ENCODE results near the gene OSGEPL1.
A peak's percentile ranks its signal among the peaks of the same experiment; 100 is the strongest.
"Not testable (repeated sequence)": the region's sequence is repeated elsewhere in the genome, so short reads cannot be mapped to it uniquely, and the experiment has no call there.

OSGEPL1 gene, protein sequence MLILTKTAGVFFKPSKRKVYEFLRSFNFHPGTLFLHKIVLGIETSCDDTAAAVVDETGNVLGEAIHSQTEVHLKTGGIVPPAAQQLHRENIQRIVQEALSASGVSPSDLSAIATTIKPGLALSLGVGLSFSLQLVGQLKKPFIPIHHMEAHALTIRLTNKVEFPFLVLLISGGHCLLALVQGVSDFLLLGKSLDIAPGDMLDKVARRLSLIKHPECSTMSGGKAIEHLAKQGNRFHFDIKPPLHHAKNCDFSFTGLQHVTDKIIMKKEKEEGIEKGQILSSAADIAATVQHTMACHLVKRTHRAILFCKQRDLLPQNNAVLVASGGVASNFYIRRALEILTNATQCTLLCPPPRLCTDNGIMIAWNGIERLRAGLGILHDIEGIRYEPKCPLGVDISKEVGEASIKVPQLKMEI

GRCh38 chr2:189762551-189763298 is at the start of gene OSGEPL1:
Gene OSGEPL1 (minus strand): TSS chr2:189762792. CDS start chr2:189761640, 1,152 bp downstream.
- peak; percentile 92 for DNase-seq

DNA sequence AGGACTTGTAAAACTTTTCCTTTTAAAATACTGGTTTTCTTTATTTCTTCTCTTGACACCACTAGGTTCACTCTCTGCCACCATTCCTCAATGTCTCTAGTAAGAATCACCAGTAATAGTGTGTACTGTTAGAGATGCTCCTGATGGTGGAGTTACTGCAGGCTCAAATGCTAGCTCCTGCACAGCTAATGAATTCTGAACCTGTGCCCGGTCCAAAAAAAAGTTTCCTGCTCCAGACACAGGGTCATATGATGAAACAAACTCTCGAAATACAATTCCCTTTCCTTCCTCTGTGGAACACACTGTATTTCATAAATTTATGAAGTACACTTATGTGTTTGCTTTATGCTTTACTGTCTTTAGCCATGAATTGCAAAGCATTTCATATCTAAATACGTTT is 40.8 kb upstream of the OSGEPL1 start:
- no peak for DNase-seq

GRCh38 chr2:189802396-189802912 is 39.9 kb upstream of the OSGEPL1 start:
- no peak for DNase-seq

- DNase-seq: no peak
Measured at GRCh38 chr2:189799531-189799930, 36.9 kb upstream of the OSGEPL1 start.

- no peak for DNase-seq
Measured at GRCh38 chr2:189799030-189799331, 36.4 kb upstream of the OSGEPL1 start.

- no peak for DNase-seq
Measured at GRCh38 chr2:189798312-189799029, 35.9 kb upstream of the OSGEPL1 start.

GRCh38 chr2:189797902-189798301 is 35.3 kb upstream of the OSGEPL1 start:
- no peak for DNase-seq

GRCh38 chr2:189794310-189794709 is 31.7 kb upstream of the OSGEPL1 start:
- no peak for DNase-seq

DNA sequence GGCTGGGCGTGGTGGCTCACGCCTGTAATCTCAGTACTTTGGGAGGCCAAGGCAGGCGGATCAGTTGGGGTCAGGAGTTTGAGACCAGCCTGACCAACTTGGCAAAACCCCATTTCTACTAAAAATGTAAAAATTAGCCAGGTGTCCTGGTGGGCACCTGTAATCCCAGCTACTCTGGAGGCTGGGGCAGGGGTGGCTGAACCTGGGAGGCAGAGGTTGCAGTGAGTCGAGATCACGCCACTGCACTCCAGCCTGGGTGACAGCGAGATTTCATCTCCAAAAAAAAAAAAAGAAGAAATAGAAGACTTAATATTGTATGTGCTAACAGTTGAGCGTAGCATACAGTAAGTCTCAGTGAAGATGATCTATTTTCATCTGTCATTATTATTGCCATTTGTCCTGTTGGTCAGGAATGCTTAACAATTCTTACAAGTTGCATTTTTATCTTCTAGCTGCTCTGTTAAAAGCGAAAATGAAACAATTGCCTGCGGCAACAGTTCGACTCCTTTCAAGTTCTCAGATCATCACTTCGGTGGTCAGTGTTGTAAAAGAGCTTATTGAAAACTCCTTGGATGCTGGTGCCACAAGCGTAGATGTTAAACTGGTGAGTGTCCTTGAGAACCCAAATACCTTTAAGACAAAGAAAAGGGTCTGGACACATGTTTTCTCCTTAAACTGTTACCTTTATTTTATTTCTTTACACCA is 28.9 kb upstream of the OSGEPL1 start:
- no peak for DNase-seq

GRCh38 chr2:189783927-189784867 is 21.6 kb upstream of the OSGEPL1 start, which contains the start of the genes ORMDL1 and PMS1:
Gene ORMDL1 (minus strand): TSS chr2:189784339. CDS start chr2:189782595, 1,744 bp downstream.
Gene PMS1 (plus strand): TSS chr2:189784450. CDS start chr2:189791810, 7,360 bp downstream.
- peak; percentile 94 for DNase-seq

- no peak for DNase-seq
Measured at GRCh38 chr2:189783451-189783926, 20.9 kb upstream of the OSGEPL1 start.

DNA sequence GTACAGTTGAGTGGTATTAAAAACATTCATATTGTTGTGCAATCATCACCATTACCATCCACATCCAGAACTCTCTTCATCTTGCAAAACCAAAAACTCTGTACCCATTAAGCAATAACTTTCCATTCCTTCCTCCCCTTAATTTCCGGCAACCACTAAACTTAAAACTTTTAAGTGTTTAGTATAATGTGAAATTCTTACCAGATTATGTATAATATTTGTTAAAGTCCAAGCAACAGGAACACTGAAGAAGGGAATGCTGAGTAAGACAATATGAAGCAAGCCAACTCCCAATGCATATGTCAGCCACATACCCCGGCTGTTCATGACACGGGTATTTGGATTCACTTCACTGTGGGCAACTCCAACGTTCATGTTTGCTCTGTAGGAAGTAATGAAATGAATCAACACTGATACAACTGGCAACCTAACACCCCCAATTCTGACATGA is 19.7 kb upstream of the OSGEPL1 start:
- DNase-seq: no peak

DNA sequence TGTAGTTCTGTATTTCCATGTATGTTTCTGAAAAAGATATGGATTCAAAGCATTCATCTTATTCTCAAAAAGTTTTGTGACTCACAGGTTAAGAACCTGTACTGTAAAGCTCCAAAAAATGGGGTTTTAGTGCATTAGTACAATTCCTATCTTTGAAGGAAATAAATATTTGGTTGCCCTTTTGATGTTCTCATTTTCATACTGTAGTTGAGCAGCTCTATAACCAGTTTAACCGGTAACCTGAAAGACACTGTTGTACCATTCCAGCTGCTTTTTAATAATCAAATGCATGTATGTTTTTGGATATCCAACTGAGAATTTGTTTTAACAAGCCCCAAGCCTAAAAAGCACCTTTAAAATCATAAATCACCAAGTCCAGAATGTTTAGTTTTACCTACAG is 9.6 kb upstream of the OSGEPL1 start:
- DNase-seq: no peak

DNA sequence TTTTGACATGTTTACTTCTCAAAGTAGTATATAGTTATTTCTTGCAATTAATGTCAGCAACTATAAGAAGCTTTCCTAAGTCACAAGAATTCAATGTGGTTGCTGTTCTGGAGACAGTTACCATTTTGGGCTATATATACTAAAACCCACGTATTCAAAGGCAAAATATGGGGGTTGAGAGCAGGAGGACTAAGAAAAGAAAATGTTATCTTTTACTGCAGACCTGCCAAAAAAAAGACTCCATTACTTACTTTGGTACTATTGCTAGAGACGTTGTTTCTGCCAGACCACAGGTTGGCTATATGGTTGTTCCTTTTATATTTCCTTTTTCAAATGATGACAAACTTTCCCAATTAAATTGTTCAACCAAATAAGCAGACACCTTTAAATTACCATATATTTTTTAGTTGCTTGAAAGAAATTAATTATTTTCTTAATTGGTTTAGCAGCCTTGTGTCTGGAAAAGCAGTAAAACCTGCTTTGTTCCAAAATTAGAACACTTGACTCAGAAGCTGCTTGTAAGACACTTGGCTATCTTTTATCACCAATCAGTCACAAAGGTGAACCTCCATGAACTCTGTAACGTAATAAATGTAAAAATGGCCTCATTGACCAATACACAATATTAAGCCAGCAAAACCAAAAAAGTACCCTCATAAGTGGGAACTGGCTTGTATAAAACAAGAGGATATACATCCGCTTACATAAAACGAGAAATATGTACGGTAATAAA is 8.2 kb upstream of the OSGEPL1 start:
- no peak for DNase-seq

- DNase-seq: no peak
Measured at GRCh38 chr2:189763908-189764661, 1.5 kb upstream of the OSGEPL1 start.

GRCh38 chr2:189762229-189762550 is 402 bp downstream of the OSGEPL1 start:
- DNase-seq: no peak

- not testable (repeated sequence) for DNase-seq
Measured at GRCh38 chr2:189760154-189760553, 2.4 kb downstream of the OSGEPL1 start.

DNA sequence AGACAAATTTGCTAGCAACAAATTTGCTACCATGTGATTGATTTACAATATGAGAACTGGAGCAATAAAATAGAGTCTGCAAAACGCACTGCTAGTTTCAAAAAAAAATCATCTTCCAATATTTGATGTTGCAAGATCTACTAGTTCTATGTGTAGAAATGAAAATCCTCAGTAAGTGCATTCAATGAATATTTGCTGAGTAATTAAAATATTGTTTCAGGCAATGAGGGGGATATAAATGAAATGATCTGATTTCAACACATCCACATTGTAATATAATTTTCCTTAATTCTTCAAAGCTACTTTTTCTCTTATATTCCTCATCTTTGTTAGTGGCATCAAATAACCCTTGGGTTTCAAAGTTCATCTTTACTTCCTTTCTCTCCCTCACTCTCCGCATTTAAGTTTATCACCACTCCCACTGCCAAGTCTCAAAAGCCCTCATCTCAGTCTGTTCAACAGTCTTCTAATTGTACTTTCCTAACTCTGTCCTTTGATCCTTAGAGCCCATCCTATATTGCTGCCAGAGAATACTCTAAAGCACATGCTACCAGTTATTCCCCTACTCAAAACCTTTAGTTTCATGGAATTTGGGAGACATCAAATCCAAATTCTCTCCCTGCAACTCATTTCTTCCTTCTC is 6.2 kb downstream of the OSGEPL1 start:
- no peak for DNase-seq

- DNase-seq: peak; percentile 15
Measured at GRCh38 chr2:189751080-189751658, 11.4 kb downstream of the OSGEPL1 start.
